Measurements from ENCODE around the gene ZNF157. TPM values are rescaled to one million over a fixed set of nuclear protein-coding genes. Genes with fewer than 3 reads are reported as not detected.

ZNF157 gene
- total RNA-seq, 1 experiment from 2014 or later, result 0.81 TPM

DNA sequence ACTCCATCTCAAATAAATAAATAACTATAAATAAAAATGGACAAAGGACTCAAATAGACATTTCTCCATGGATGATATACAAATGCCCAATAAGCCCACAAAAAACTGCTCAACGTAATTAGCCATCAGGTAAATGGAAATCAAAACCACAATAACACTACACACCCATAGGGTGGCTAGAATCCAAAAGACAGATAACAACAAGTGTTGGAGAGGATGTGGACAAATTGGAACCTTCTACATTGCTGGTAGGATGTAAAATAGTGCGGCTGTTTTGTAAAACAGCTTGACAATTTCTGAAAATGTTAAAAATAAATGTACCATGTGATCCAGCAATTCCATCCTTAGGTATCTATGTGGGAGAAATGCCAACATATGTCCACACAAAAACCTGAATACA lies 52.1 kb downstream of the ZNF157 start:
- Histone ChIP-seq H3K18ac (ENCODE audit: insufficient read length, low read depth, low read length) (no peak overlapping the region), H2BK5ac (ENCODE audit: insufficient read length, low read length) (no peak overlapping the region)

More for the DNA sequence above, 52.1 kb downstream of the ZNF157 start:
- H3K79me1 ChIP-seq (ENCODE audit: insufficient read depth, low read depth, low read length, poor library complexity, severe bottlenecking), result no peaks in the 10 kb centered on the region
- H3K27me3 ChIP-seq (ENCODE audit: insufficient read depth, low read length), result no peaks in the 10 kb centered on the region
- Mint-ChIP-seq H3K9me3 (peaks cover 77 to 80% of the 10 kb centered on the region in 2 experiments), H3K36me3 (ENCODE audit: insufficient read depth in 1 of 3, low read depth in 3 of 3) (peaks cover 0 to 7% (median 2%) of the 10 kb centered on the region in 3 experiments; a peak in 4 of 7 replicates), H3K4me3 (no peak overlapping the region), H3K4me1 (no peaks in the 10 kb centered on the region), H3K27ac (no peak overlapping the region), H3K27me3 (ENCODE audit: low read depth) (peaks cover 5% of the 10 kb centered on the region)
- no peaks in the 10 kb centered on the region for H4K20me1 ChIP-seq (ENCODE audit: control insufficient read depth, insufficient read depth, insufficient read length)
- H3K4me2 ChIP-seq (ENCODE audit: insufficient read depth, insufficient read length, low read length), result no peak overlapping the region
- H4K91ac ChIP-seq (ENCODE audit: insufficient read length, low read depth, low read length), result no peak overlapping the region
- H3K4ac ChIP-seq (ENCODE audit: low read depth, low read length), result no peak overlapping the region
- H2BK15ac ChIP-seq (ENCODE audit: low read depth, low read length), result no peak overlapping the region
- H3K14ac ChIP-seq (ENCODE audit: insufficient read depth, low read length), result no peak overlapping the region
- H3K23ac ChIP-seq (ENCODE audit: insufficient read length, low read depth, low read length), result no peak overlapping the region
- no peaks in the 10 kb centered on the region for H3K79me2 ChIP-seq (ENCODE audit: insufficient read depth, low read length)
- H3K56ac ChIP-seq (ENCODE audit: insufficient read length, low read depth, low read length), result no peak overlapping the region
- no peak overlapping the region for H4K8ac ChIP-seq (replicated peaks; ENCODE audit: insufficient read length, low read depth, low read length)
- H4K5ac ChIP-seq (ENCODE audit: insufficient read length, low read depth, low read length), result no peak overlapping the region
- H3K4me1 ChIP-seq (ENCODE audit: insufficient read depth, low read length), result no peaks in the 10 kb centered on the region
- peaks cover 37% of the 10 kb centered on the region for H3K9me3 ChIP-seq (ENCODE audit: control insufficient read depth, low read depth, low read length)
- DNase-seq, result no peak
- H2BK12ac ChIP-seq (ENCODE audit: insufficient read length, low read depth, low read length), result no peak overlapping the region
- H2BK120ac ChIP-seq (ENCODE audit: low read depth, low read length, poor library complexity, severe bottlenecking), result no peak overlapping the region
- no peak overlapping the region for H3K27ac ChIP-seq (ENCODE audit: insufficient read length, low read depth, low read length)
- no peaks in the 10 kb centered on the region for H3K23me2 ChIP-seq (ENCODE audit: insufficient read length, low read depth, low read length, poor library complexity, severe bottlenecking)
- no peak overlapping the region for H2AK5ac ChIP-seq (ENCODE audit: insufficient read length, low read length)
- no CpG with 5 or more reads among the region's 2 CpGs for WGBS (ENCODE audit: extremely low coverage, insufficient read length, low lambda C conversion rate)
- H3T11ph ChIP-seq (ENCODE audit: low read length), result no peak overlapping the region
- TF ChIP-seq, protein P1, sequence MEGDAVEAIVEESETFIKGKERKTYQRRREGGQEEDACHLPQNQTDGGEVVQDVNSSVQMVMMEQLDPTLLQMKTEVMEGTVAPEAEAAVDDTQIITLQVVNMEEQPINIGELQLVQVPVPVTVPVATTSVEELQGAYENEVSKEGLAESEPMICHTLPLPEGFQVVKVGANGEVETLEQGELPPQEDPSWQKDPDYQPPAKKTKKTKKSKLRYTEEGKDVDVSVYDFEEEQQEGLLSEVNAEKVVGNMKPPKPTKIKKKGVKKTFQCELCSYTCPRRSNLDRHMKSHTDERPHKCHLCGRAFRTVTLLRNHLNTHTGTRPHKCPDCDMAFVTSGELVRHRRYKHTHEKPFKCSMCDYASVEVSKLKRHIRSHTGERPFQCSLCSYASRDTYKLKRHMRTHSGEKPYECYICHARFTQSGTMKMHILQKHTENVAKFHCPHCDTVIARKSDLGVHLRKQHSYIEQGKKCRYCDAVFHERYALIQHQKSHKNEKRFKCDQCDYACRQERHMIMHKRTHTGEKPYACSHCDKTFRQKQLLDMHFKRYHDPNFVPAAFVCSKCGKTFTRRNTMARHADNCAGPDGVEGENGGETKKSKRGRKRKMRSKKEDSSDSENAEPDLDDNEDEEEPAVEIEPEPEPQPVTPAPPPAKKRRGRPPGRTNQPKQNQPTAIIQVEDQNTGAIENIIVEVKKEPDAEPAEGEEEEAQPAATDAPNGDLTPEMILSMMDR (conservative IDR thresholded peaks at IDR 0.05), result no peak
- no peak overlapping the region for H2AFZ ChIP-seq (ENCODE audit: low read length)
- H2BK20ac ChIP-seq (ENCODE audit: low read depth, low read length, poor library complexity, severe bottlenecking), result no peak overlapping the region
- H3K9ac ChIP-seq (ENCODE audit: extremely low read depth, insufficient read length, low read length), result no peak overlapping the region
